Stimulated activated CD8-positive, alpha-beta memory T cell treated with anti-CD3 and anti-CD28 coated beads, Interleukin-15, amount 100 ng/mL, for 48 hours (primary cell): Measurements from ENCODE around the gene TRAF3.

Experiments used
- DNase-seq, 2 donors: peaks; one replicate each; pipeline ENCODE4 v3.0.0-alpha.2; 2020; ENCODE audit warnings: low read depth in 2 of 2

The TRAF3 gene

GRCh38 chr14:102955636-102956408 lies 178.6 kb downstream of the TRAF3 start:
- no peak for DNase-seq

GRCh38 chr14:102957222-102957621 lies 180.0 kb downstream of the TRAF3 start:
- no peak for DNase-seq

- no peak for DNase-seq
Measured at GRCh38 chr14:102958461-102958860, 181.2 kb downstream of the TRAF3 start.
